ENCODE measurements around the gene FFAR1.
"Not testable (repeated sequence)": the region's sequence is repeated elsewhere in the genome, so short reads cannot be mapped to it uniquely, and the experiment has no call there.

The FFAR1 gene

DNA sequence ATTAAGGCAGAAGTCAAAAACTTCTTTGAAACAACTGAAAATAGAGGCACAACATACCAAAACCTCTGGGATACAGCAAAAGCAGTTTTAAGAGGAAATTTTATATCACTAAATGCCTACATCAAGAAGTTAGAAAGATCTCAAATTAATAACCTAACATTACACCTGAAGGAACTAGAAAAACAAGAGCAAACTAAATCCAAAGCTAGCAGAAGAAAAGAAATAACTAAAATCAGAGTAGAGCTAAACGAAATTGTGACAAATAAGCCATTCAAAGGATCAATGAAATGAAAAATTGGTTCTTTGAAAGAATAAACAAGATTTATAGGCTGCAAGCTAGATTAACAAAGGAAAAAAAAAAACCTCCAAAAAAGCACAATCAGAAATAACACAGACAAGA lies 20.7 kb downstream of the FFAR1 start:
- FAIRE-seq (no peak), DNase-seq (ENCODE audit: insufficient read length) (no peak)
- no peak for TF ChIP-seq POLR2A (IDR thresholded peaks at IDR 0.05; ENCODE audit: low read depth, low read length)
- no peak for TF ChIP-seq TAF1 (IDR thresholded peaks at IDR 0.05; ENCODE audit: borderline replicate concordance, low read depth, low read length)
- no peak for TF ChIP-seq POLR2AphosphoS5 (IDR thresholded peaks at IDR 0.05; ENCODE audit: low read depth, low read length)

- no peak for DNase-seq (ENCODE audit: insufficient read length)
- TF ChIP-seq POLR2A (IDR thresholded peaks at IDR 0.05; ENCODE audit: low read depth, low read length) (no peak), TAF1 (IDR thresholded peaks at IDR 0.05; ENCODE audit: borderline replicate concordance, low read depth, low read length) (no peak), POLR2AphosphoS5 (IDR thresholded peaks at IDR 0.05; ENCODE audit: low read depth, low read length) (no peak)
- no peak for FAIRE-seq
These were observed 21.8 kb downstream of the FFAR1 start for GRCh38 chr19:35369522-35369921.

- TF ChIP-seq POLR2A (IDR thresholded peaks at IDR 0.05; ENCODE audit: low read depth, low read length) (no peak), TAF1 (IDR thresholded peaks at IDR 0.05; ENCODE audit: borderline replicate concordance, low read depth, low read length) (no peak), POLR2AphosphoS5 (IDR thresholded peaks at IDR 0.05; ENCODE audit: low read depth, low read length) (no peak)
- FAIRE-seq (no peak), DNase-seq (ENCODE audit: insufficient read length) (no peak)
These were observed 23.0 kb downstream of the FFAR1 start, which contains the start of gene GPR42 for GRCh38 chr19:35370722-35371121. Gene GPR42, plus strand, starts transcription at chr19:35371068. Its CDS starts 292 bp downstream, at chr19:35371360.

- FAIRE-seq = no peak
- TF ChIP-seq TAF1 (IDR thresholded peaks at IDR 0.05; ENCODE audit: borderline replicate concordance, low read depth, low read length) (no peak), POLR2A (IDR thresholded peaks at IDR 0.05; ENCODE audit: low read depth, low read length) (no peak), POLR2AphosphoS5 (IDR thresholded peaks at IDR 0.05; ENCODE audit: low read depth, low read length) (no peak)
- DNase-seq (ENCODE audit: insufficient read length) = no peak
These were observed 25.8 kb downstream of the FFAR1 start for GRCh38 chr19:35373492-35373891.

DNA sequence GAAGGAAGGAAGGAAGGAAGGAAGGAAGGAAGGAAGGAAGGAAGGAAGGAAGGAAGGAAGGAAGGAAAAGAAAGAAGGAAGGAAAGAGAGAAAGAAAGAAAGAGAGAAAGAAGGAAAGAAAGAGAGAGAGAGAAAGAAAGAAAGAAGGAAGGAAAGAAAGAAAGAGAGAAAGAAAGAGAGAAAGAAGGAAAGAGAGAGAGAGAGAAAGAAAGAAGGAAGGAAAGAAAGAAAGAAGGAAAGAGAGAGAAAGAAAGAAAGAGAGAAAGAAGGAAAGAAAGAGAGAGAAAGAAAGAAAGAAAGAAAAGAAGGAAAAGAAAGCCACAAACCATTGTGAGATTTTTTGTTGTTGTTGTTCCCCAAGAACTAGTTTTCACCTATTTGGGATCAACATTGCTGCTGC lies 26.3 kb downstream of the FFAR1 start:
- FAIRE-seq; DNase-seq (ENCODE audit: insufficient read length): not testable (repeated sequence)

GRCh38 chr19:35375505-35376307 lies 28.0 kb downstream of the FFAR1 start:
- DNase-seq (ENCODE audit: insufficient read length) (no peak), FAIRE-seq (no peak)
- TF ChIP-seq POLR2A (IDR thresholded peaks at IDR 0.05; ENCODE audit: low read depth, low read length) (no peak), POLR2AphosphoS5 (IDR thresholded peaks at IDR 0.05; ENCODE audit: low read depth, low read length) (no peak), TAF1 (IDR thresholded peaks at IDR 0.05; ENCODE audit: borderline replicate concordance, low read depth, low read length) (no peak)

GRCh38 chr19:35377656-35378055 lies 30.0 kb downstream of the FFAR1 start:
- TF ChIP-seq POLR2A (IDR thresholded peaks at IDR 0.05; ENCODE audit: low read depth, low read length) (no peak), POLR2AphosphoS5 (IDR thresholded peaks at IDR 0.05; ENCODE audit: low read depth, low read length) (no peak), TAF1 (IDR thresholded peaks at IDR 0.05; ENCODE audit: borderline replicate concordance, low read depth, low read length) (no peak)
- DNase-seq (ENCODE audit: insufficient read length) (no peak), FAIRE-seq (no peak)

DNA sequence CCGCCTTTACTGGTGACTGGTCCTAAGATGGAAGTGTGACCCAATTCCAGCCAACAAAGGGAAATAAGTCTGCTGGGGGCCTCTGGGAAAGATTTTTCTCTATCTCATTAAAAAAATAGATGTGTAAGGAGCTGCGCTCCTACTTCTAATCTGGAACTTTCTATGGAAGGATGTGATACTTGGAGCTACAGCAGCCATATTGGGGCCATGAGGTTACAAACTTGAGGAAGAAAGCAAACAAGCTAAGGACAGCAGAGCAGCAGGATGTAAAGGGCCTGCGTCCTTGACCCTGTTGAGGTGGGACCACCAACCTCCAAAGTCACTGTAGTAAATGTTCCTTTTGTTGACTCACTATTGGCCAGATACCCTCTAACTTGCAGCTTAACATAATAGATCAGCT lies 30.7 kb downstream of the FFAR1 start:
- no peak for DNase-seq (ENCODE audit: insufficient read length)
- FAIRE-seq = no peak
- TF ChIP-seq TAF1 (IDR thresholded peaks at IDR 0.05; ENCODE audit: borderline replicate concordance, low read depth, low read length) (no peak), POLR2A (IDR thresholded peaks at IDR 0.05; ENCODE audit: low read depth, low read length) (no peak), POLR2AphosphoS5 (IDR thresholded peaks at IDR 0.05; ENCODE audit: low read depth, low read length) (no peak)

DNA sequence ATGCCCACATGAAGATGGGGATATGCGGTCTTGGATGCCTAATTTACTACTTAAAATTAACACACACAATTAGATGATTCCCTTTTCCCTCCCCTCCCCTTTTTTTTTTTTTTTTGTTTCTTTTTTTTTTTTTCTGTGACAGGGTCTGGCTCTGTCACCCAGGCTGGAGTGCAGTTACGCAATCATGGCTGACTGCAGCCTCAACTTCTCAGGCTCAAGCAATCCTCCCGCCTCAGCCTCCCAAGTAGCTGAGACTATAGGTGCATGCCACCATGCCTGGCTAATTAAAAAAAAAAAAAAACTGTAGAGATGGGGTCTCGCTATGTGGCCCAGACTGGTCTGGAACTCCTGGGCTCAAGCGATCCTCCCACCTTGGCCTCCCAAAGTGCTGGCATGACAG lies 31.8 kb downstream of the FFAR1 start:
- DNase-seq (ENCODE audit: insufficient read length); FAIRE-seq: not testable (repeated sequence)

DNA sequence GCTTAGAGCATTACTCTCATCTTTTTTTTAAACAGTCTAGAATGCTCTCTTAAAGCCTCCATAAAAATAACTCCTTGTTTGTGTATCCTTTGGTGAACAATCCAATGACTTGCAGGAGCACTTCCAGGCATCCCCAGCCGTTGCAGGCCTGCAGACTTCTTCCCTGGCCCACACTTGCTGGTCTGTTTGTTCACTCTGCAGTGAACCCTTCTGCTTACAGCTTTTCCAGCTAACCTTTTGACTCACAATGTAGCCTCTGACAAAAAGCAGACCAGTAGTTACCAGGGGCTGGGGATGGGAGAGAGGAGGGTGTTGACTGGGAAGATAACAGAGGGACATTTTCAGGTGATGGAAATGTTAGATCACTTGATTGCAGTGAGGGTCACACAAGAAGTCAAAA lies 32.3 kb downstream of the FFAR1 start:
- no peak for TF ChIP-seq TAF1 (IDR thresholded peaks at IDR 0.05; ENCODE audit: borderline replicate concordance, low read depth, low read length)
- no peak for TF ChIP-seq POLR2AphosphoS5 (IDR thresholded peaks at IDR 0.05; ENCODE audit: low read depth, low read length)
- no peak for TF ChIP-seq POLR2A (IDR thresholded peaks at IDR 0.05; ENCODE audit: low read depth, low read length)
- DNase-seq (ENCODE audit: insufficient read length) = no peak
- no peak for FAIRE-seq

GRCh38 chr19:35380450-35381124 lies 32.9 kb downstream of the FFAR1 start:
- no peak for DNase-seq (ENCODE audit: insufficient read length)
- no peak for TF ChIP-seq TAF1 (IDR thresholded peaks at IDR 0.05; ENCODE audit: borderline replicate concordance, low read depth, low read length)
- TF ChIP-seq POLR2A (IDR thresholded peaks at IDR 0.05; ENCODE audit: low read depth, low read length) = no peak
- TF ChIP-seq POLR2AphosphoS5 (IDR thresholded peaks at IDR 0.05; ENCODE audit: low read depth, low read length) = no peak
- FAIRE-seq = no peak

- FAIRE-seq (no peak), DNase-seq (ENCODE audit: insufficient read length) (no peak)
- TF ChIP-seq POLR2AphosphoS5 (IDR thresholded peaks at IDR 0.05; ENCODE audit: low read depth, low read length) (no peak), POLR2A (IDR thresholded peaks at IDR 0.05; ENCODE audit: low read depth, low read length) (no peak), TAF1 (IDR thresholded peaks at IDR 0.05; ENCODE audit: borderline replicate concordance, low read depth, low read length) (no peak)
These were observed 33.6 kb downstream of the FFAR1 start for GRCh38 chr19:35381318-35381717.

Data from GM12892 (cell line).